Femur (tissue), 1 donor: ENCODE results near the gene LARGE2.

Experiments
- DNase-seq: peaks from one replicate; pipeline ENCODE4 v3.0.0-alpha.2; 2017

Gene LARGE2

GRCh38 chr11:45922425-45923082 lies at the start of gene LARGE2:
Gene LARGE2 (plus strand): TSS chr11:45922656. CDS start chr11:45922883, 227 bp downstream.
- DNase-seq: no peak

- no peak for DNase-seq
These were observed 46.1 kb upstream of the LARGE2 start for GRCh38 chr11:45876401-45876800.

- no peak for DNase-seq
These were observed 45.2 kb upstream of the LARGE2 start for GRCh38 chr11:45877221-45877620.

GRCh38 chr11:45877845-45878244 lies 44.6 kb upstream of the LARGE2 start:
- no peak for DNase-seq

- no peak for DNase-seq
These were observed 42.4 kb upstream of the LARGE2 start for GRCh38 chr11:45879803-45880686.

- no peak for DNase-seq
These were observed 41.5 kb upstream of the LARGE2 start for GRCh38 chr11:45880772-45881570.

- no peak for DNase-seq
These were observed 40.6 kb upstream of the LARGE2 start for GRCh38 chr11:45881708-45882368.

GRCh38 chr11:45884596-45885185 lies 37.8 kb upstream of the LARGE2 start:
- DNase-seq: no peak

- DNase-seq: peak; percentile 65
These were observed 37.1 kb upstream of the LARGE2 start, which contains the start of gene MAPK8IP1 for GRCh38 chr11:45885274-45885920. Gene MAPK8IP1 (plus strand): TSS chr11:45885651. CDS start chr11:45885821, 170 bp downstream.

GRCh38 chr11:45885921-45886721 lies 36.3 kb upstream of the LARGE2 start:
- DNase-seq: no peak

- DNase-seq: no peak
These were observed 35.5 kb upstream of the LARGE2 start for GRCh38 chr11:45886816-45887520.

GRCh38 chr11:45887587-45887986 lies 34.9 kb upstream of the LARGE2 start:
- no peak for DNase-seq

- no peak for DNase-seq
These were observed 32.9 kb upstream of the LARGE2 start for GRCh38 chr11:45889555-45889954.

- DNase-seq: no peak
These were observed 32.5 kb upstream of the LARGE2 start for GRCh38 chr11:45889966-45890365.

GRCh38 chr11:45890886-45891550 lies 31.4 kb upstream of the LARGE2 start:
- DNase-seq: no peak

GRCh38 chr11:45892856-45893255 lies 29.6 kb upstream of the LARGE2 start:
- no peak for DNase-seq

GRCh38 chr11:45894555-45895247 lies 27.8 kb upstream of the LARGE2 start:
- DNase-seq: no peak

- no peak for DNase-seq
These were observed 26.8 kb upstream of the LARGE2 start for GRCh38 chr11:45895553-45896259.
